ENCODE results near the gene GORASP2. TPM values are rescaled to one million over a fixed set of nuclear protein-coding genes. Genes with fewer than 3 reads are reported as not detected.

Gene GORASP2
- total RNA-seq, 1 experiment from 2014 or later: 89.3 TPM

GRCh38 chr2:170943596-170943995 is 14.5 kb downstream of the GORASP2 start:
- intact Hi-C loops (cut with micrococcal nuclease; ENCODE audit: unreplicated experiment): no loop called here
- DNase-seq (ENCODE audit: low spot score): no peak
- peaks cover under 1% of the 10 kb centered on the region for H3K36me3 ChIP-seq (ENCODE audit: insufficient read depth, low read length, poor library complexity, severe bottlenecking)
- H3K4me3 ChIP-seq (ENCODE audit: low read depth, low read length, poor library complexity, severe bottlenecking): no peak overlapping the region
- no peaks in the 10 kb centered on the region for H3K9me3 ChIP-seq (ENCODE audit: low read depth, low read length, poor library complexity, severe bottlenecking)
- no peaks in the 10 kb centered on the region for H3K27me3 ChIP-seq (replicated peaks; ENCODE audit: insufficient read depth, low read depth, low read length, poor library complexity)
- no peak for TF ChIP-seq EZH2 (IDR thresholded peaks at IDR 0.05; ENCODE audit: borderline replicate concordance, low read depth, low read length, poor library complexity, severe bottlenecking)
- TF ChIP-seq, protein P1, sequence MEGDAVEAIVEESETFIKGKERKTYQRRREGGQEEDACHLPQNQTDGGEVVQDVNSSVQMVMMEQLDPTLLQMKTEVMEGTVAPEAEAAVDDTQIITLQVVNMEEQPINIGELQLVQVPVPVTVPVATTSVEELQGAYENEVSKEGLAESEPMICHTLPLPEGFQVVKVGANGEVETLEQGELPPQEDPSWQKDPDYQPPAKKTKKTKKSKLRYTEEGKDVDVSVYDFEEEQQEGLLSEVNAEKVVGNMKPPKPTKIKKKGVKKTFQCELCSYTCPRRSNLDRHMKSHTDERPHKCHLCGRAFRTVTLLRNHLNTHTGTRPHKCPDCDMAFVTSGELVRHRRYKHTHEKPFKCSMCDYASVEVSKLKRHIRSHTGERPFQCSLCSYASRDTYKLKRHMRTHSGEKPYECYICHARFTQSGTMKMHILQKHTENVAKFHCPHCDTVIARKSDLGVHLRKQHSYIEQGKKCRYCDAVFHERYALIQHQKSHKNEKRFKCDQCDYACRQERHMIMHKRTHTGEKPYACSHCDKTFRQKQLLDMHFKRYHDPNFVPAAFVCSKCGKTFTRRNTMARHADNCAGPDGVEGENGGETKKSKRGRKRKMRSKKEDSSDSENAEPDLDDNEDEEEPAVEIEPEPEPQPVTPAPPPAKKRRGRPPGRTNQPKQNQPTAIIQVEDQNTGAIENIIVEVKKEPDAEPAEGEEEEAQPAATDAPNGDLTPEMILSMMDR (conservative IDR thresholded peaks at IDR 0.05; ENCODE audit: low read depth, low read length): no peak
- no TSS peak for BruUV-seq (replicated peaks)
- ChIA-PET CTCF (no interaction called here), POLR2A (ENCODE audit: low non-redundant PET) (no interaction called here)
- H3K4me1 ChIP-seq (ENCODE audit: insufficient read depth, low read length, poor library complexity, severe bottlenecking): peaks cover 11% of the 10 kb centered on the region
- H3K27ac ChIP-seq (ENCODE audit: low read depth, low read length, poor library complexity, severe bottlenecking): no peak overlapping the region

DNA sequence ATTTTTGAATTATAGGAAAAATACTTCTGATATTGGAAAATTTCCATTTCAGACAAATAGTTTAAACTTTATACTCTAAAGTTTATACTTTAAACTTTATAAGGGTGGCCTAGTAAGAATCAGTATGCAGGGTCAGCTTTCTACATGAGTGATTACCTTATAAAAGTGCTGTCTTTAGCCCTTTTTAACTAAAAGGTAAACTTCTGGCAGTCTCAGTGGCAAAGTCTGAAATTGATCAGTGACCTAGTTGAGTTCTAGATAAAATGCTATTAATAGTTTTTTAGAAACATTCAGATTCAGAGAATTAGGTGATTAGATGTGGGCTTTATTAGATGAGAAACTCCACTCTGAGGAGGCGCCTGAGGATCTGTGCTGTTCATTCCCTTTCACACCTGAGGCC is 15.5 kb downstream of the GORASP2 start:
- H3K4me3 ChIP-seq (ENCODE audit: low read depth, low read length, poor library complexity, severe bottlenecking): no peak overlapping the region
- DNase-seq (ENCODE audit: low spot score): no peak
- H3K27ac ChIP-seq (ENCODE audit: low read depth, low read length, poor library complexity, severe bottlenecking): no peak overlapping the region
- H3K4me1 ChIP-seq (ENCODE audit: insufficient read depth, low read length, poor library complexity, severe bottlenecking): peaks cover 10% of the 10 kb centered on the region
- TF ChIP-seq, protein P1 (conservative IDR thresholded peaks at IDR 0.05; ENCODE audit: low read depth, low read length): no peak
- TF ChIP-seq EZH2 (IDR thresholded peaks at IDR 0.05; ENCODE audit: borderline replicate concordance, low read depth, low read length, poor library complexity, severe bottlenecking): no peak
- BruUV-seq (replicated peaks): no TSS peak
- H3K27me3 ChIP-seq (replicated peaks; ENCODE audit: insufficient read depth, low read depth, low read length, poor library complexity): no peaks in the 10 kb centered on the region
- intact Hi-C loops (cut with micrococcal nuclease; ENCODE audit: unreplicated experiment): no loop called here
- ChIA-PET CTCF (no interaction called here), POLR2A (ENCODE audit: low non-redundant PET) (no interaction called here)
- no peaks in the 10 kb centered on the region for H3K9me3 ChIP-seq (ENCODE audit: low read depth, low read length, poor library complexity, severe bottlenecking)
- H3K36me3 ChIP-seq (ENCODE audit: insufficient read depth, low read length, poor library complexity, severe bottlenecking): peaks cover 10% of the 10 kb centered on the region

- intact Hi-C loops (cut with micrococcal nuclease; ENCODE audit: unreplicated experiment): no loop called here
- Histone ChIP-seq H3K4me3 (ENCODE audit: low read depth, low read length, poor library complexity, severe bottlenecking) (no peak overlapping the region), H3K9me3 (ENCODE audit: low read depth, low read length, poor library complexity, severe bottlenecking) (no peaks in the 10 kb centered on the region), H3K27me3 (replicated peaks; ENCODE audit: insufficient read depth, low read depth, low read length, poor library complexity) (no peaks in the 10 kb centered on the region), H3K27ac (ENCODE audit: low read depth, low read length, poor library complexity, severe bottlenecking) (no peak overlapping the region), H3K4me1 (ENCODE audit: insufficient read depth, low read length, poor library complexity, severe bottlenecking) (no peaks in the 10 kb centered on the region), H3K36me3 (ENCODE audit: insufficient read depth, low read length, poor library complexity, severe bottlenecking) (peaks cover 58% of the 10 kb centered on the region)
- DNase-seq (ENCODE audit: low spot score): no peak
- ChIA-PET CTCF (no interaction called here), POLR2A (ENCODE audit: low non-redundant PET) (no interaction called here)
- TF ChIP-seq EZH2 (IDR thresholded peaks at IDR 0.05; ENCODE audit: borderline replicate concordance, low read depth, low read length, poor library complexity, severe bottlenecking): no peak
- TF ChIP-seq, protein P1 (conservative IDR thresholded peaks at IDR 0.05; ENCODE audit: low read depth, low read length): no peak
- no TSS peak for BruUV-seq (replicated peaks)
These were observed 20.4 kb downstream of the GORASP2 start for GRCh38 chr2:170949415-170949814.

Data from A673 (cell line).